Parathyroid adenoma (tissue), 2 donors: ENCODE results near the gene SEMA4C.
A peak's percentile ranks its signal among the peaks of the same experiment; 100 is the strongest.

ENCODE experiments used
- H2AFZ ChIP-seq: fragments of 300-600 bp; sonication (generic); one replicate; pipeline ENCODE4 v1.7.0; 2017; ENCODE audit warnings: antibody characterized with exemption, mild to moderate bottlenecking
- H3K27ac ChIP-seq: fragments of 300-600 bp; sonication (generic); one replicate; pipeline ENCODE4 v1.7.0; 2017
- H3K27me3 ChIP-seq: fragments of 300-600 bp; sonication (generic); one replicate; pipeline ENCODE4 v1.7.0; 2017; ENCODE audit warnings: low read length; ENCODE audit not compliant: control insufficient read depth, insufficient read depth
- H3K36me3 ChIP-seq: fragments of 300-600 bp; sonication (generic); one replicate; pipeline ENCODE4 v1.7.0; 2017; ENCODE audit warnings: low read length; ENCODE audit not compliant: control insufficient read depth, insufficient read depth
- H3K4me1 ChIP-seq: fragments of 300-600 bp; sonication (generic); one replicate; pipeline ENCODE4 v1.7.0; 2017; ENCODE audit warnings: control low read depth
- H3K4me2 ChIP-seq: fragments of 300-600 bp; sonication (generic); one replicate; pipeline ENCODE4 v1.7.0; 2017; ENCODE audit warnings: low read length
- H3K4me3 ChIP-seq: fragments of 300-600 bp; sonication (generic); one replicate; pipeline ENCODE4 v1.7.0; 2017; ENCODE audit warnings: low read depth, low read length
- H3K79me2 ChIP-seq: fragments of 300-600 bp; sonication (generic); one replicate; pipeline ENCODE4 v1.7.0; 2017; ENCODE audit warnings: control low read depth
- H3K9ac ChIP-seq: fragments of 300-600 bp; sonication (generic); one replicate; pipeline ENCODE4 v1.7.0; 2017; ENCODE audit warnings: mild to moderate bottlenecking
- H3K9me3 ChIP-seq: fragments of 300-600 bp; sonication (generic); one replicate; pipeline ENCODE4 v1.7.0; 2017; ENCODE audit warnings: low read length; ENCODE audit not compliant: control insufficient read depth
- CTCF ChIP-seq: fragments of 300-600 bp; sonication (generic); IDR thresholded peaks from one replicate; pipeline ENCODE4 v1.7.0; 2017; ENCODE audit warnings: antibody characterized with exemption, mild to moderate bottlenecking
- donor health status: primary hyperparathyroidism.

The SEMA4C gene

GRCh38 chr2:96819876-96820511, 49.9 kb downstream of the SEMA4C start:
- Histone ChIP-seq H3K9ac (no peak overlapping the region), H3K27me3 (no peaks in the 10 kb centered on the region), H2AFZ (no peak overlapping the region), H3K27ac (no peak overlapping the region), H3K4me2 (no peak overlapping the region), H3K4me3 (no peak overlapping the region), H3K79me2 (peaks cover 45% of the 10 kb centered on the region), H3K36me3 (no peaks in the 10 kb centered on the region), H3K4me1 (peaks cover 31% of the 10 kb centered on the region), H3K9me3 (no peaks in the 10 kb centered on the region)
- no peak for TF ChIP-seq CTCF

- Histone ChIP-seq H3K9ac (no peak overlapping the region), H3K9me3 (no peaks in the 10 kb centered on the region), H3K27me3 (no peaks in the 10 kb centered on the region), H3K4me3 (no peak overlapping the region), H3K36me3 (no peaks in the 10 kb centered on the region), H3K4me1 (peaks cover 31% of the 10 kb centered on the region), H2AFZ (no peak overlapping the region), H3K4me2 (peak overlapping the region; percentile 34), H3K27ac (no peak overlapping the region), H3K79me2 (peaks cover 38% of the 10 kb centered on the region)
- TF ChIP-seq CTCF = no peak
Measured at GRCh38 chr2:96819128-96819875, 50.6 kb downstream of the SEMA4C start.

- TF ChIP-seq CTCF = no peak
- Histone ChIP-seq H3K9me3 (no peaks in the 10 kb centered on the region), H3K36me3 (no peaks in the 10 kb centered on the region), H3K27me3 (no peaks in the 10 kb centered on the region), H3K4me2 (peak overlapping the region; percentile 97), H3K27ac (no peak overlapping the region), H3K79me2 (peaks cover 38% of the 10 kb centered on the region), H3K9ac (no peak overlapping the region), H3K4me3 (peak overlapping the region; percentile 56), H2AFZ (no peak overlapping the region), H3K4me1 (peaks cover 29% of the 10 kb centered on the region)
Measured at GRCh38 chr2:96817882-96818281, 52.0 kb downstream of the SEMA4C start.

- no peak overlapping the region for H2AFZ ChIP-seq
- no peak overlapping the region for H3K27ac ChIP-seq
- H3K4me1 ChIP-seq = peaks cover 25% of the 10 kb centered on the region
- peak overlapping the region; percentile 56 for H3K4me3 ChIP-seq
- no peaks in the 10 kb centered on the region for H3K27me3 ChIP-seq
- TF ChIP-seq CTCF = no peak
- H3K9me3 ChIP-seq = no peaks in the 10 kb centered on the region
- no peak overlapping the region for H3K9ac ChIP-seq
- no peaks in the 10 kb centered on the region for H3K36me3 ChIP-seq
- H3K4me2 ChIP-seq = peak overlapping the region; percentile 97
- peaks cover 34% of the 10 kb centered on the region for H3K79me2 ChIP-seq
Measured at GRCh38 chr2:96816836-96817702, 52.8 kb downstream of the SEMA4C start.
